ENCODE results near the gene NDUFV1. TPM values are rescaled to one million over a fixed set of nuclear protein-coding genes. Genes with fewer than 3 reads are reported as not detected.

Gene NDUFV1
- 223 and 240 TPM in 2 replicates for total RNA-seq

GRCh38 chr11:67606492-67607295 is at the start of gene NDUFV1:
NDUFV1 (plus strand) TSS chr11:67606936; CDS start chr11:67607005, 69 bp downstream.

GRCh38 chr11:67583247-67584204 is 23.2 kb upstream of the NDUFV1 start, which contains the start of gene GSTP1:
GSTP1 (plus strand) TSS chr11:67583812; CDS start chr11:67583844, 32 bp downstream.

GRCh38 chr11:67629386-67630227 is 22.9 kb downstream of the NDUFV1 start, which contains the start of gene NUDT8:
NUDT8 (minus strand) TSS chr11:67629937; CDS start chr11:67629911, 26 bp downstream.

GRCh38 chr11:67639438-67639859 is 32.7 kb downstream of the NDUFV1 start, which contains the start of gene TBX10:
TBX10 (minus strand) TSS chr11:67639763; CDS start chr11:67639472, 291 bp downstream.

Other genes with a start within 250 kb of the NDUFV1 start
- gene CLCF1, start 233.3 kb upstream of the NDUFV1 start, total RNA-seq, result 2.7 and 3.0 TPM in 2 replicates
- gene RAD9A, start 214.9 kb upstream of the NDUFV1 start, total RNA-seq, result 5.0 and 6.3 TPM in 2 replicates
- gene PPP1CA, start 205.1 kb upstream of the NDUFV1 start, total RNA-seq, result 72.2 and 109 TPM in 2 replicates
- gene TBC1D10C, start 202.9 kb upstream of the NDUFV1 start, total RNA-seq, result not detected in 2 replicates
- 0.09 and 0.16 TPM in 2 replicates for gene CARNS1, start 191.3 kb upstream of the NDUFV1 start, total RNA-seq
- 28.4 and 43.7 TPM in 2 replicates for gene RPS6KB2, start 178.4 kb upstream of the NDUFV1 start, total RNA-seq
- gene PTPRCAP, start 169.3 kb upstream of the NDUFV1 start, total RNA-seq, result under 0.01 TPM in 1 of 2 replicates, not detected in the other
- 175 and 181 TPM in 2 replicates for gene CORO1B, start 163.5 kb upstream of the NDUFV1 start, total RNA-seq
- not detected in 2 replicates for gene GPR152, start 154.2 kb upstream of the NDUFV1 start, total RNA-seq
- not detected in 2 replicates for gene CABP4, start 151.6 kb upstream of the NDUFV1 start, total RNA-seq
- gene TMEM134, start 137.7 kb upstream of the NDUFV1 start, total RNA-seq, result 7.8 and 14.7 TPM in 2 replicates
- 138 and 208 TPM in 2 replicates for gene AIP, start 123.9 kb upstream of the NDUFV1 start, total RNA-seq
- 10.7 and 16.4 TPM in 2 replicates for gene PITPNM1, start 101.6 kb upstream of the NDUFV1 start, total RNA-seq
- gene CDK2AP2, start 98.8 kb upstream of the NDUFV1 start, total RNA-seq, result 4.4 and 5.5 TPM in 2 replicates
- gene CABP2, start 83.5 kb upstream of the NDUFV1 start, total RNA-seq, result not detected in 2 replicates
- 486 and 932 TPM in 2 replicates for gene GSTP1, start 23.1 kb upstream of the NDUFV1 start, total RNA-seq
- 2.7 and 2.8 TPM in 2 replicates for gene NUDT8, start 23.0 kb downstream of the NDUFV1 start, total RNA-seq
- gene TBX10, start 32.8 kb downstream of the NDUFV1 start, total RNA-seq, result not detected in 2 replicates
- not detected in 2 replicates for gene ACY3, start 43.8 kb downstream of the NDUFV1 start, total RNA-seq
- gene ALDH3B2, start 67.7 kb downstream of the NDUFV1 start, total RNA-seq, result 0.34 TPM in 1 of 2 replicates, not detected in the other